ENCODE results near the gene TLK2. TPM values are rescaled to one million over a fixed set of nuclear protein-coding genes. Genes with fewer than 3 reads are reported as not detected.
A peak's percentile ranks its signal among the peaks of the same experiment; 100 is the strongest.

The TLK2 gene
- total RNA-seq, 4 donors from 2014 or later, result 30.3 to 66.0 (median 38.7) TPM

DNA sequence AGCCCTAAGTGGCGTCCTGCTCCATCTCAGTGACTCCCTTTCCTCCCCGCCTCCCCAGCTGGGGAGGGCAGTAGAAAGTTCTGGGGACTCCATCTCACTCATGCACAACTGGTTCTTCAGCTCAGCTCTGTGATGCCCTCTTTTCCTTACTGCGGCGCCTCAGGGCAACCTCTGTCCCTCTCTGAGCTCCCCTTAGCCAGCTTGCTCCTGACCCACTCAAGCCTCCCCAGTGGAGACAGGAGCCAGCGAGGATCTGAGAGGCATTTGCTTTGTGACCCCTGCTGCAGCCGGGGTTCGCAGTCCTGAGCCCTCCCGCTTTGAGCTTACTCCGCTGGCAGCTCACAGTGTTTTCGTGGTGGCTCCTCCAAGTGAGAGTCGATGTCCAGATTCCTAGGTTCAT is 142.6 kb downstream of the TLK2 start:
- TF ChIP-seq EP300 (IDR thresholded peaks at IDR 0.05) (no peak), CTCF (IDR thresholded peaks at IDR 0.05) (no peak), POLR2A (IDR thresholded peaks at IDR 0.05) (no peak)
- no peak overlapping the region for H3K4me3 ChIP-seq
- no peak overlapping the region for H3K27ac ChIP-seq
- WGBS, 2 donors, result 88 to 94% methylated on average over 11 of the region's 11 CpGs
- no peaks in the 10 kb centered on the region for H3K27me3 ChIP-seq
- DNase-seq (ENCODE audit: low spot score in 2 of 2), result no peak
- H3K9me3 ChIP-seq, result no peaks in the 10 kb centered on the region
- H3K4me1 ChIP-seq, result peaks cover 0 to 38% (median 2%) of the 10 kb centered on the region in 4 donors
- H3K36me3 ChIP-seq, result peaks cover 0 to 31% (median 0%) of the 10 kb centered on the region in 3 donors

DNA sequence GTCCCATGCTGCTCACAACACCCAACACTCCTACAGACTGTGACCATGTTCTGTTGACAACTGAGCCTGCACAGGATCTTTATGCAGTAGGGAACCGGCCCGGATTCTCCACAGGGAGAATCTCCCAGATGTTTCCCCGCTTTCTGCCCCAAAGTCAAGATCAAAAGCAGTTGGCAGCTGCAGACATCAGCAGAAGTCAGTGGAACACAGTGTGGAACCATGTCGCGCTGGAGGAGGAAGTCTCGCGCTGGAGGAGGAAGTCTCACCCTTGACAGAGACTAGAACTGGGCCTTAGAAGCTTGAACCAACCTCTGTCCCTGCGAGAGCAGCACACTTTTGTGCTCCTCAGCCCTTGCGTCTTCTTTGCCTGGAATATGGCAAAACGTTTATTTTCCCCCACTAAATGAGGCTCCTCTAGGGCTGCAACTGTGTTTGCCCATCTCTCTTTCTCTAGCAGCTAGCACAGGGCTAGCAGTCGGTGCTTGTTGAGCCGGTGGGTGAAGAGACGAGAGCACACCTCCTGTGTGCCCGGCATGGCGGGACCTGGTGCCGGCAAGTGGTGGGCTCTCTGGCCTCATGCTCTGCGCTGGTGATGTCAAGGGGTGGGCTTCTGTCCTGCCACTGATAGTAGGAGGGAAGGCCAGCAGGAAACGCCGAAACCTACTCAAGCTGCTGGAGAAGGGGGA is 146.7 kb downstream of the TLK2 start:
- no peak for DNase-seq (ENCODE audit: low spot score in 2 of 2)
- Histone ChIP-seq H3K27ac (no peak overlapping the region), H3K4me3 (no peak overlapping the region), H3K36me3 (peaks cover 0 to 28% (median 0%) of the 10 kb centered on the region in 3 donors), H3K4me1 (peaks cover 0 to 51% (median 6%) of the 10 kb centered on the region in 4 donors), H3K27me3 (peaks cover 0 to 20% of the 10 kb centered on the region in 2 donors), H3K9me3 (no peaks in the 10 kb centered on the region)
- WGBS, 2 donors, result 84 to 85% methylated on average over 19 of the region's 19 CpGs
- TF ChIP-seq CTCF (IDR thresholded peaks at IDR 0.05) (no peak), POLR2A (IDR thresholded peaks at IDR 0.05) (no peak), EP300 (IDR thresholded peaks at IDR 0.05) (no peak)

DNA sequence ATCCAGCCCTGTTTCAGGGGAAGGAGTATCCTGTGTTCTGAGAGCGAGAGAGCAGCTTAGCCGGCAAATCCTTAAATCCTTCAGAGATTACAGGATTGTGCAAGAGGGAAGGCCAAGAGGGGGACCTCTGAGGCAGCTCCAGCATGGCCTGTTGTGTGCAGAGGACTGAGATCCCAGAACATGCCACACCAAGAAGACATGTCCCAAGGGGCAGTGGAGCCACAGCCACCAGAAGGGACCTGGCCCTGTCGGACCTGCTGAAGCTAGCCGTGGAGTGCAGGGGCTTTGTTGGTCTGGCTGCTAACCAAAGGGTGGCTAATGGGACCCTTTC is 147.2 kb downstream of the TLK2 start:
- 64 to 66% methylated on average over 4 of the region's 4 CpGs for WGBS, 2 donors
- no peak overlapping the region for H3K27ac ChIP-seq
- H3K4me3 ChIP-seq, result no peak overlapping the region
- no peak for TF ChIP-seq CTCF (IDR thresholded peaks at IDR 0.05)
- TF ChIP-seq EP300 (IDR thresholded peaks at IDR 0.05), result no peak
- TF ChIP-seq POLR2A (IDR thresholded peaks at IDR 0.05), result no peak
- no peak for DNase-seq (ENCODE audit: low spot score in 2 of 2)
- H3K9me3 ChIP-seq, result no peaks in the 10 kb centered on the region
- peaks cover 0 to 51% (median 6%) of the 10 kb centered on the region in 4 donors for H3K4me1 ChIP-seq
- H3K36me3 ChIP-seq, result peaks cover 0 to 28% (median 0%) of the 10 kb centered on the region in 3 donors
- peaks cover 0 to 20% of the 10 kb centered on the region in 2 donors for H3K27me3 ChIP-seq

- peak in 1 of 2 donors; percentile 68 for TF ChIP-seq EP300 (IDR thresholded peaks at IDR 0.05)
- no peak for TF ChIP-seq CTCF (IDR thresholded peaks at IDR 0.05)
- TF ChIP-seq POLR2A (IDR thresholded peaks at IDR 0.05), result no peak
- Histone ChIP-seq H3K36me3 (peaks cover 0 to 28% (median 0%) of the 10 kb centered on the region in 3 donors), H3K4me3 (peak overlapping the region; percentile 30 to 78 (median 50)), H3K9me3 (no peaks in the 10 kb centered on the region), H3K4me1 (peaks cover 0 to 51% (median 6%) of the 10 kb centered on the region in 4 donors), H3K27ac (peak overlapping the region; percentile 61 to 89 (median 78)), H3K27me3 (peaks cover 0 to 20% of the 10 kb centered on the region in 2 donors)
- WGBS, 2 donors, result 8 to 23% methylated on average over 4 to 21 of the region's 21 CpGs
- DNase-seq (ENCODE audit: low spot score in 2 of 2), result peak; percentile 45 to 63
These were observed 148.1 kb downstream of the TLK2 start for GRCh38 chr17:62626719-62627218.

- Histone ChIP-seq H3K9me3 (no peaks in the 10 kb centered on the region), H3K27me3 (peaks cover 0 to 20% of the 10 kb centered on the region in 2 donors), H3K4me1 (peaks cover 0 to 51% (median 6%) of the 10 kb centered on the region in 4 donors), H3K27ac (peak within 1 kb of the TSS; percentile 61 to 89 (median 78)), H3K36me3 (peaks cover 0 to 22% (median 0%) of the 10 kb centered on the region in 3 donors), H3K4me3 (peak within 1 kb of the TSS; percentile 30 to 78 (median 50))
- 0 to 1% methylated on average over 52 to 68 of the region's 68 CpGs for WGBS, 2 donors
- peak in 1 of 2 donors; percentile 47 for DNase-seq (ENCODE audit: low spot score in 2 of 2)
- TF ChIP-seq POLR2A (IDR thresholded peaks at IDR 0.05) (peak in 1 of 2 donors; percentile 16), EP300 (IDR thresholded peaks at IDR 0.05) (no peak)
These were observed 148.7 kb downstream of the TLK2 start, which contains the start of gene MRC2 for GRCh38 chr17:62627219-62627903. MRC2 (plus strand) TSS chr17:62627670; CDS start chr17:62627803, 133 bp downstream.
